Mammary epithelial cell (primary cell): ENCODE measurements around the gene CAMTA1.

Experiments
- CTCF ChIP-seq, 2 donors: IDR thresholded peaks in 1 of 2; conservative IDR thresholded peaks in 1 of 2; 2 replicates each; pipeline ENCODE4 v1.5.1; 2011 to 2012; ENCODE audit warnings: inconsistent platforms in 2 of 2, low read length in 2 of 2, mild to moderate bottlenecking in 2 of 2, control low read depth in 1 of 2, low read depth in 1 of 2; ENCODE audit not compliant: insufficient read depth in 1 of 2; ENCODE audit errors: extremely low read depth in 1 of 2
- EZH2 ChIP-seq: IDR thresholded peaks from 2 replicates; pipeline ENCODE4 v1.6.1; 2012; ENCODE audit warnings: low read length, inconsistent platforms, borderline replicate concordance

GRCh38 chr1:6911974-6912373 is 126.7 kb downstream of the CAMTA1 start:
- TF ChIP-seq CTCF (conservative IDR thresholded peaks at IDR 0.05 in 1 of 2, IDR thresholded peaks at IDR 0.05 in 1 of 2; ENCODE audit: extremely low read depth in 1 of 2, insufficient read depth in 1 of 2, low read depth in 1 of 2, low read length in 2 of 2) (no peak), EZH2 (no peak)
